ENCODE results near the gene CREB3L4. TPM values are rescaled to one million over a fixed set of nuclear protein-coding genes. Genes with fewer than 3 reads are reported as not detected.

CREB3L4 gene
- polyA plus RNA-seq, 12 donors, result 9.7 to 17.4 (median 12.0) TPM; not detected in 2

- no peak for DNase-seq
Observed at GRCh38 chr1:153934746-153935145, 33.0 kb upstream of the CREB3L4 start.

GRCh38 chr1:153936011-153936802 lies 31.5 kb upstream of the CREB3L4 start:
- DNase-seq, result no peak

GRCh38 chr1:153937331-153937730 lies 30.4 kb upstream of the CREB3L4 start:
- no peak for DNase-seq

- no peak for DNase-seq
Observed at GRCh38 chr1:153938996-153939395, 28.7 kb upstream of the CREB3L4 start.

GRCh38 chr1:153939476-153939875 lies 28.2 kb upstream of the CREB3L4 start:
- no peak for DNase-seq

- no peak for DNase-seq
Observed at GRCh38 chr1:153940756-153941155, 26.9 kb upstream of the CREB3L4 start.

- no peak for DNase-seq
Observed at GRCh38 chr1:153941826-153942725, 25.6 kb upstream of the CREB3L4 start.

- DNase-seq, result no peak
Observed at GRCh38 chr1:153942766-153943549, 24.7 kb upstream of the CREB3L4 start.

- no peak for DNase-seq
Observed at GRCh38 chr1:153944005-153944826, 23.5 kb upstream of the CREB3L4 start.

GRCh38 chr1:153944827-153945117 lies 22.9 kb upstream of the CREB3L4 start:
- no peak for DNase-seq

GRCh38 chr1:153945131-153945794 lies 22.4 kb upstream of the CREB3L4 start:
- DNase-seq, result no peak

GRCh38 chr1:153945795-153946621 lies 21.7 kb upstream of the CREB3L4 start:
- DNase-seq, result peak; percentile 59

GRCh38 chr1:153946622-153947241 lies 21.0 kb upstream of the CREB3L4 start, which contains the start of gene DENND4B:
DENND4B (minus strand) TSS chr1:153946718; CDS start chr1:153944374, 2,344 bp downstream.
- peak; percentile 83 for DNase-seq

- DNase-seq, result no peak
Observed at GRCh38 chr1:153951183-153951582, 16.5 kb upstream of the CREB3L4 start.

GRCh38 chr1:153951801-153952200 lies 15.9 kb upstream of the CREB3L4 start:
- no peak for DNase-seq

- DNase-seq, result no peak
Observed at GRCh38 chr1:153953859-153954365, 13.8 kb upstream of the CREB3L4 start.

GRCh38 chr1:153954826-153955225 lies 12.9 kb upstream of the CREB3L4 start:
- DNase-seq, result no peak

- DNase-seq, result no peak
Observed at GRCh38 chr1:153956997-153957715, 10.5 kb upstream of the CREB3L4 start.

Measured in muscle of arm (tissue), 12 donors.